ENCODE data around the gene ITGB6.
"Not testable (repeated sequence)": the region's sequence is repeated elsewhere in the genome, so short reads cannot be mapped to it uniquely, and the experiment has no call there.

Gene ITGB6

DNA sequence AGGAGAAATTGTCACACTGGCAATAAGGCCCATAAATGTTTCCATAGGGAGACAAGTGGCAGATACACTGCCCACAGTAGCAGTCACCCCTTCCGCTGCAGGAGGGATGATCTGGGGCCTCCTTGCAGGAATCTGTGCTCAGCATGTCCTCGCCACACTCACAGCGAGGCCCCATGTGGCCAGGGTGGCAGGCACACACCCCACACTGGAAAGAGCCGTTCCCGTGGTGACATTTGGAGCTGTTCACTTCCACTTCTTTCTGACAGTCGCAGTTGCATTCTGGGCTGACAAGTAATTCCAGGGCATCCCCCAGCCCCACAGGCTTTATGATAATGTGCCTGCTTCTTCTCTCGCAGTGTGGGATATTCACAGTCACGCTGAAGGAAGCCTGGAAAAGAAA, 62.6 kb downstream of the ITGB6 start:
- no peak for DNase-seq

DNA sequence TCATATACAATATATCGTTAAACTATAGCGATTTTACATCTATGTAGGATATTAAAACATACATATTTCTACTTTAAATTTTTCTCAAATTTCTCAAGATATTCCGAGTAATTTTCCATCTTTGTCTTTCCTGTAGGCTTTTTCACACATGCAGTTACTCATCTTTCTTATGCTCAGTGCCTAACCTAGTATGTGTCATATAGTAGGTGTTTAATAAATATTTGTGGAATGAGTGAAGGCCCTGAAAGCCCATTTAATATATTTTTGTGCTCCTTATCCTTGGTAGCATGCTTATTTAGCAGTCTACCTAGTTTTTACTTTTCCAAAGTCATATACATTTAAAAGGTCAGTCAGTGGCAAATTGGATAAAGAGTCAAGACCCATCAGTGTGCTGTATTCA, 67.3 kb downstream of the ITGB6 start:
- DNase-seq = no peak

DNA sequence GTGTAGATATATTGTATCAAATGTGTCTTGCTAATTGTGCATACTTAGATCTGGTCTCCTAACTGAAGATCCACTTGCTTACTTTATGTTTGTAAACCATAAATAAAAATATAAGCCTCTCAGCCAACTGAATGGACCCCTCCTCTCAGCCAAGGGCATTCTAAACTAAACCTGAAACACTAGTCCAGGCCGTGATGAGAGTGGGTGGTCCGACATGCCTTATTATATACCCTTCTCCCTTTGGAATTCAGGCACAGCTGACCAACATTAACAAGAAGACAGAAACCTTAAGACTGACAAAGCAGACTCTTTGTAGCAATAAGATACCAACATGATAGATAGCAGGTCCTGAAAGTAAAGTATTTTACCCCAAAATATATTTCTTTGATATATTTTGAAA, 73.3 kb downstream of the ITGB6 start:
- DNase-seq = no peak

DNA sequence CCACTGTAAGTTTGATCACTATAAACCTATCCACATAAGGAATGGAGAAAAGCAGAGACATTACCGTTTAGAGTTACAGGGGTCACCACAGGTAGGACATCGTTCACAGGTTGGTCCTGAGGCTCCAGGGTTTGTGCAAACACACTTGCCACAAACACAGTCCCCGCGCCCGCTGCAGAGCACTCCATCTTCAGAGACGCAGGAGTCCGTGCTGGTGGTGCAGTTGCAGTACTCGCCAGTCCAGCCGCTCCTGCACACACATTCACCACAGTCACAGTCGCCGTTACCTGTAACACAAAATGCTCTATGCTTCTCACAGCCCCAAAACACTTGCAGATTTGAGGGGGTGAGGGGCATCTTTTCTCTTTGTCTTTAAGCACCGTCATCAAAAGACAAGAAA, 73.8 kb downstream of the ITGB6 start:
- no peak for DNase-seq

GRCh38 chr2:160125828-160126227, 74.2 kb downstream of the ITGB6 start:
- no peak for DNase-seq

DNA sequence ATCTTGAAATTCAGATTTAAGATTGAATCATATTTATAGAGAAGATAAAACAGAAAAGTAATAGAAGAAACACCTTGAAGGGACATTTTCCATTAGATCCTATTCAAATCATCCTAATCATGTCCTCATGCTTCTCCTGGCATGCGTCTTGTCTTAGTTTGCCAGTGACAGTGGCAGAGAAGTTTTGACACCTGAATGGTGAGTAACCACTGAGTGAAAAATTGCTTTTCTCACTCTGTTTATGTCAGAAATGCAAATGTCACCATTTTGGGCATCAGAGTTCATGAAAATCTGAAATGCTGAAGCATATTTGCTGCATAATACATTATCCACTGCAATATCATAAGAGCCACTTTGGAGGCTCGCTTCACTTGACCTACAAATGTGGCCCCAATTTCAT, 74.7 kb downstream of the ITGB6 start:
- DNase-seq = no peak

- DNase-seq = no peak
These were observed 75.5 kb downstream of the ITGB6 start for GRCh38 chr2:160124571-160124970.

- DNase-seq = not testable (repeated sequence)
These were observed 85.4 kb downstream of the ITGB6 start for GRCh38 chr2:160114721-160115120.

- DNase-seq = no peak
These were observed 86.1 kb downstream of the ITGB6 start for GRCh38 chr2:160114020-160114419.

DNA sequence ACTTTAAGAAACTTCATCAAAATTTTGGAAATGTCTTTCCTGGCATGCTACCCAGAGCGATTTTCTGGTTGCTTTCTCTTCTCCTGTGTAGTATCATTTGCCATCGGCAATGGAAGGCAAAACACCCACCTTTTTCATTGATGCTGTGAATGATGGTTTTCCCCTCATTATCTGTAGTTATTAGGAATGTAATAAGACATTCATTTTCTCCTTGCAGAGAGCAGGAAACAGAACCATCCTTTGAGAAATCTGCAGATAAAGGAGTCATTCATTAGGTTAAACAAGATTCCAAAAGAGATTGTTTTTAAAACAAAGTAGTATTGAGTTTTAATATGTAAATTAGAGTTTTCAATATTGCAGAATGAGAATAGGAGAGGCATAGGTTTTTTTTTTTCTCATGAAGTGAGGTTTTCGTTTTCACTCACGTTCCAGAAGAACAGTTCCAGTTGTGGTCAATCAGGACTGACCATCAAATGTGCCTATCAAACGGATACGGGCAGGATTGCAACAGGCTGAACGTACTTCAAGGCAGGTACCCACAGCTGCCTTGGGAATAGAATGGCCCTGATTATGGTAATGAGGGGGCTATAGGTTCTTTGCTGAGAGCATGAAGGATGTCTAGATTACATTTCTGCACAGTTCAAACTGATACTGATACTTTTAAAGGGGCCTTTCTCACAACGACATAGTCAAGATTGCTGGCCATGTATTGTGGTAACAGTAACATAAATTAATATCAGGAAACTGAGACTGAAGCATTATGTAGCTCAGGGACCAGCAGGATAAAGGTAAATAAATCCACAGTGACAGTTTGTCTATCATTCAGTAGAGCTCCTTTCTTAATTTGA, 87.9 kb downstream of the ITGB6 start:
- no peak for DNase-seq

DNA sequence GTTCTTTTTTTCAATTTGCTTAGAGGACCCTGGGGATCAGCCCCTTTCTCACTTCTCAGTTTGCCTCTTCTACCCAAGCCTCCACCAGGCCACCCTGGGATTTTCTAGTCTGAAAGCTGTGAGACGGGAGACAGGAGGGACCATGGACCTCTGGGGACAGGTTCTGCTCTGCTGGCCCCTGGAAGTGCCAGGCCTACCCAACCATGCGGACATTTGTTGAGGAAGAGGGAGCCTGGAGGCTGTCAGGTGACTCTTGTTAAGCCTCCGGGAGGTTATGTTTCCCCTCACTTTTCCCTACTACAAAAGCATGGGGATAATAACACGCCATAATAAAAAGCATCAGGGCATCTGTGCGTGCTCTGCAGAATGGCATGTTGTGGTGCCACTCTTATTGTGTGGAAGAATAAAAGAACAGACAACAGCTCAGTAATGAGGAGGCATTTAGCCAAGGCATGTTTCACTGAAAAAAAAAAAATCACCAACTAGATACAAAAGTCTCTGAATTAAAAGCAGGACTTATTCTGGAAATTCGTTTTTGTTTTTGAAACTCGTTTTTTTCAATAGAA, 89.3 kb downstream of the ITGB6 start:
- DNase-seq = no peak

GRCh38 chr2:160109939-160110673, 90.0 kb downstream of the ITGB6 start:
- DNase-seq = peak; percentile 64

GRCh38 chr2:160109243-160109642, 90.8 kb downstream of the ITGB6 start:
- DNase-seq = no peak

DNA sequence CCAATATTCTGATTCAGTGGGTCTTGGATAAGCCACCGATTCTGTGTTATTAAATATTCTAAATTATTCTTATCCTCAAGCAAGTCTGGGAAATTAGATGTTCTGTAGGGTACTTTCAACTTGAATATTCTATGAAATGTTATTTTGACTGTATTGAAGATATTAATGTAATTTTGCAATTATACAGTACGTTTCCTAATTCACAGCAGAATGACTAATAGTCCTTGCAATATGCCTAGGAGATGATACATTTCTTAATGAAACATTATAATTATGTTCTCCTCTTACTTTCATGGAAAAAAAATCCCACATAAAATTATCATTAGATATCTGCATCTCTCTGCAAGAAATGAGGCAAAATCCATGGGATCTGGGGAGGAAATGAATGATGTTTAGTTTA, 91.4 kb downstream of the ITGB6 start:
- DNase-seq = no peak

DNA sequence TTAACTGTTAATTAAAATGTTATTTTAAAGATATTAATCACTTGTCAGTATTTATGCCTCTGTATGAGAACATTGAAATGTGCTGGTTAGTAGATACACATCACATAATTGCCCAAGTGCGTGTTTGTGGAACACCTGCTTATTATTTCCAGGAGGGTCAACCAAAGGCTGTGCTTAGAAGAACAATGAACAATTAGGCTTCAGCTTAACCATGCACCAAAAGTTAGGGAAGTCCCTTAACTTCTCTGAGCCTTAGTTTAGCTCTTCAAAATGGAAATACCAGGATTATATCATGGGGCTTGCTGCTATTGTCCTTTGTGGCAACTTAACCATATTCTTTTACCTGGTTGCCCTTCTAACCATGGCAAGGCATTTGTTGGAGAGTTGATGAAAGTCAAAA, 94.7 kb downstream of the ITGB6 start:
- DNase-seq = no peak

DNA sequence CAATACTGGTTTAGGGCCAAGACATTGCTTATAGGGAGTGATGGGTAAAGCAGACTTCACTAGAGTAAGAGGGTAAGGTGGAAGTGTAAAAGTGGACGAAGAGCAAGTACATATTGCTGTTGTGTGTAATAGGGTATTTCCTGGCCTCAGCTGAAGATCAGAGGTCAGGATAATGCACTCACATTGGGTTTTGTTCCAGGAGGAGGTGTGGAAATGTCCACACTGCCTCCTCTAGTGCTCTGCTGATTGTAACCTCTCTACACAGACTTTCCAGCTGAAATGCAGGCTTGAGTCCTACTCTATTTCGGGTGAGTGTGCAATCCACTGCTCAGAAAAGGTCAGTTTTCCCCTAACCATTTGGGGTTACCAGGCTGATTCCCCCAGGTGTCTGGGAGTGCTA, 96.0 kb downstream of the ITGB6 start:
- no peak for DNase-seq

- no peak for DNase-seq
These were observed 102.7 kb downstream of the ITGB6 start for GRCh38 chr2:160097326-160097725.

DNA sequence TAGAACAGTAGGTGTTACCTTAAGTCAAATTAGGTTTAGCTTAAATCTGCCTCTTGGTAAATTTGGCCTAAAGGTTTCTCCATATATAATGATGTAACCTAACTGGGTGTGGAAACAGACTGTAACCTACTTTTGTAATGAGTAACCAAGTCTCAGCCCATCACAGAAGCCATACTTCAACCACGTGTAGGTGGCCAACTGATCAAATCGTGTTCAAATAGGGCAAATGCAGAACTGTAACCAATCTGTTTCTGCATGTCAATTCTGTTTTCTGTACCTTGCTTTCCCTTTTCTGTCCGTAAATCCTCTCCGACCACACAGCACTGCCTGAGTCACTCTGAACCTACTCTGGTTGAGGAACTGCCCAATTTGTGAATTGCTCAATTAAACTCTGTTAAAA, 103.7 kb downstream of the ITGB6 start:
- DNase-seq = no peak

GRCh38 chr2:160092445-160092844, 107.6 kb downstream of the ITGB6 start:
- DNase-seq = no peak

- DNase-seq = no peak
These were observed 108.7 kb downstream of the ITGB6 start for GRCh38 chr2:160091381-160091780.

- DNase-seq = no peak
These were observed 112.0 kb downstream of the ITGB6 start for GRCh38 chr2:160087854-160088745.

DNA sequence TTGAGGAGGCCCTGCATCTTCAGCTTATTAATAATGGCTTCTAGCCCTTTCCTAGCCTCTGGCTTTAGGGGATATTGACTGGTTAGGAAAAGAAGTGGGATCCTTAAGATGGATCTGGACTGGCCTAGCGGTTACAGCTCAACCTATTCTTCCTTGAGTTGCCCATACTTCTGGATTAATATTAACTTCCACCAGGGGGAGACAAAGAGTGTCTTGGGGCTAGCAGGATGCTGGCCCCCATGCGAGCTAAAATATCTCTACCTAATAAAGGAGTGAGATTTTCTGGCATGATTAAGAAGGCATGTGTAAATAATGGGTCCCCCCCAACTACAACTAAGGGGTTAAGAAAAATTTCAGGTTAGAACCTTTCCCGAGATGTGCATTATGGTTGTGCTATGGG, 114.4 kb downstream of the ITGB6 start:
- DNase-seq = no peak
